Glutamatergic neuron (in vitro differentiated cells): ENCODE data around the gene NSMCE3. TPM values are rescaled to one million over a fixed set of nuclear protein-coding genes. Genes with fewer than 3 reads are reported as not detected.
A peak's percentile ranks its signal among the peaks of the same experiment; 100 is the strongest.

ENCODE experiments used
- DNase-seq: peaks from one replicate; pipeline ENCODE4 v3.0.0; 2022
- H3K27ac Mint-ChIP-seq: one replicate; pipeline ENCODE4 v1.8.0; 2020; ENCODE audit warnings: mild to moderate bottlenecking, mixed read lengths, inconsistent platforms; ENCODE audit not compliant: unreplicated experiment
- H3K27me3 Mint-ChIP-seq: one replicate; pipeline ENCODE4 v1.8.0; 2020; ENCODE audit warnings: mild to moderate bottlenecking, moderate library complexity, mixed read lengths, inconsistent platforms; ENCODE audit not compliant: unreplicated experiment
- H3K36me3 Mint-ChIP-seq: one replicate; pipeline ENCODE4 v1.8.0; 2020; ENCODE audit warnings: mild to moderate bottlenecking, mixed read lengths, inconsistent platforms; ENCODE audit not compliant: unreplicated experiment
- H3K4me1 Mint-ChIP-seq: one replicate; pipeline ENCODE4 v1.8.0; 2020; ENCODE audit warnings: mild to moderate bottlenecking, low read depth, mixed read lengths, inconsistent platforms; ENCODE audit not compliant: unreplicated experiment
- H3K4me3 Mint-ChIP-seq: one replicate; pipeline ENCODE4 v1.8.0; 2020; ENCODE audit warnings: mild to moderate bottlenecking, mixed read lengths, inconsistent platforms; ENCODE audit not compliant: unreplicated experiment
- H3K9me3 Mint-ChIP-seq: one replicate; pipeline ENCODE4 v1.8.0; 2020; ENCODE audit warnings: mild to moderate bottlenecking, moderate library complexity, mixed read lengths, inconsistent platforms; ENCODE audit not compliant: unreplicated experiment
- CTCF ChIP-seq: fragments of 200-600 bp; sonication (generic); IDR thresholded peaks from one replicate; pipeline ENCODE4 v1.5.0; 2021; ENCODE audit not compliant: partially characterized antibody, unreplicated experiment
- total RNA-seq: library from RNA; stranded (reverse); fragmentation: NEBNext Ultra II Directional; extraction: Animal tissue kit (Norgen Biotek cat#: 25700); gene quantifications from one replicate; pipeline ENCODE4 v1.2.1, GENCODE V29; 2021; ENCODE audit not compliant: unreplicated experiment

The NSMCE3 gene
- total RNA-seq, 1 donor from 2014 or later: 6.5 TPM

GRCh38 chr15:29272219-29272618 is 2.6 kb upstream of the NSMCE3 start:
- H3K9me3 Mint-ChIP-seq: peaks cover 1% of the 10 kb centered on the region
- no peaks in the 10 kb centered on the region for H3K36me3 Mint-ChIP-seq
- no peak overlapping the region for H3K4me3 Mint-ChIP-seq
- H3K27ac Mint-ChIP-seq: no peak overlapping the region
- H3K27me3 Mint-ChIP-seq: no peaks in the 10 kb centered on the region
- H3K4me1 Mint-ChIP-seq: peaks cover 9% of the 10 kb centered on the region
- no peak for TF ChIP-seq CTCF
- DNase-seq: no peak

DNA sequence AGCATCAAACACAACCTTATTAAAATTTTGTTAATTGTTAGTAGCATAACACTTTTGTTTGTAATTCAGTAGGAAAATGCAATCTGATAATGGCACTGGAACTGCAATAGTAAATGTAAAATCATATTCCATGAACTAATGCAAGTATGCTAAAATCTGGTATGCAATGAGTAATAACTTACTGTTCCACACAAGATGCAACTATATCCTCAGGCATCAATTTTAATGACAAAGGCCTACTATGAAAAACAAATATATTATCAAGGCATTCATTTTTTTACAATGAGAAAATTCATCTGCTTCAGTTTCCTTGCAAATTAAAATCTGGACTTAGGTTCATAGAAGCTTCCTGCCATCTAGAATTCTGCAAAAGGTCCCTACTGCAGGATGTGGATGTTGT is 1.4 kb upstream of the NSMCE3 start:
- no peak for DNase-seq
- H3K4me3 Mint-ChIP-seq: no peak overlapping the region
- no peaks in the 10 kb centered on the region for H3K27me3 Mint-ChIP-seq
- peaks cover 13% of the 10 kb centered on the region for H3K4me1 Mint-ChIP-seq
- no peak for TF ChIP-seq CTCF
- no peaks in the 10 kb centered on the region for H3K36me3 Mint-ChIP-seq
- H3K27ac Mint-ChIP-seq: no peak overlapping the region
- H3K9me3 Mint-ChIP-seq: peaks cover 1% of the 10 kb centered on the region

DNA sequence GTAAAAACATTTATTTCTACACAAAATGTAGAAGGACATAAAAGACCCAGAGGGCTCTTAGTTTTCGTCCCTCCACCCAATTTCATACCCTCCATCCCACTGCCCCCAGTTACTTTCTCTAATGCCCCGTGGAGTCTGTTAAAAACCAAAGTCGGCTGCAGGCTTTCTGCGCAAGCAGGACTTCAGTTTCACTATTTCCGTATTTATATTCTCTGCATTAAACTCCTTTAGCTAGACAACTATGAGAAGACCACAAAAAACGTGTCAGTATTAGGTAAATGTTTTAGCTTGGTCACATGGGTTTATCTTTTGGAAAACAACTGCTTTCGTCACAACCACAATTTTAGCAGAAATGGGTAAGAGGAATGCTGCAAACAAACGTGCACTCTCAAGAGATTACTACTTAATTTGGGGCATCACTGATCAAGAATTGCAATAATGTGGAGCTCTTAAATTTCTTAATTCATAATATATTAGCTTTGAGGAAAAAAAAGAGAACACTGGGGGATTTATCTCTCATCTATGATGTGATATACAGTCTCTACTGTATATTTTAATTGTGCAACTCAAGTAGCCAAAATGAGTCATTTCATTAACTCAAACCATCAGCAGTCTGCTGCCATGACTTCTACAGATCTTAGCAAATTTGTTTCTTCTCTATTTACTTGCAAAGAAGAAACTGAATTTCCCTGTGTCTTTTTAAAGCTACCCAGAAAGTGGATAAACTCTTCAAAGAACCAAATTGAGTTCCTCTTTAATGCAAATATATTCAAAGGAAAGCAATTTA is 740 bp upstream of the NSMCE3 start:
- Mint-ChIP-seq H3K4me3 (peak overlapping the region; percentile 99), H3K4me1 (peaks cover 13% of the 10 kb centered on the region), H3K36me3 (no peaks in the 10 kb centered on the region)

DNA sequence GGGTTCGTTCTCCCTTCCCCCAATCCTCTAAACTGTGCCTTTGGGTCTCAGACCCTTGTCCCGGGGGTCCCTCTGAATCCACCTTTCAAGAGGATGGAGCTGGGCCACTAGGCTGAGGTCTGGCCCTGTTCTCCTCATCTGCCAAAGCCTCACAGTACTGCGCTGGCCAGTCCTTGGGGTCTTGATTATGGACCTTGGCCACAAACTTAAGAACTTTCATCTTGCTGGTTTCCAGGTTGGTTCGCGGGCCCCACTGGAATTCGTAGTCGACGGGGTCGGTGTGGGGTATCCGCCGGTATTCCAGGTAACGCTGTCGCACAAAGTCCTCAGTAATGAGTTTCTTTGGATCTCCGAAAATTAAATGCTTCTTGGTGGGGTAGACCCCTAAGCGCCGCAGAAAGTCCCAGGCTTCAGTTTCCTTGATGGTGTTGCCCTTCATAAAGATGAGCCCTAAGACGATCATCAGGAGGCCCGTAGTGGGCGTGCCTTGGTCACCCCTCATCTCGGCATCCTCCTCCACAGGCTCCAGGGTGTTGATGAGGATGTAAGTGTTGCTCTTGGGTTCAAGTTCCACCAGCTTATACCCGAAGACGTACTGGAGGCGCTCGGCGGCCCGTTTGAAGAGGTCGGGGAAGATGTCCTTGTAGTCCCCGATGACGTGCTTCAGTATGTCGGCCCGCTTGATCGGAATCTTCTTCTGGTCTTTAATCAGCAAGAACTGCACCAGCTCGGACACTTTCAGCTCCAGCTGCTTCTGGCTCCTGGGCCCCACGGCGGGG is 727 bp downstream of the NSMCE3 start:
- H3K9me3 Mint-ChIP-seq: peaks cover 1% of the 10 kb centered on the region
- TF ChIP-seq CTCF: no peak
- H3K27ac Mint-ChIP-seq: peak overlapping the region; percentile 94
- H3K4me3 Mint-ChIP-seq: peak overlapping the region; percentile 99
- DNase-seq: peak; percentile 22
- no peaks in the 10 kb centered on the region for H3K27me3 Mint-ChIP-seq
- peaks cover 13% of the 10 kb centered on the region for H3K4me1 Mint-ChIP-seq
- H3K36me3 Mint-ChIP-seq: no peaks in the 10 kb centered on the region

More for the DNA sequence above, 740 bp upstream of the NSMCE3 start:
- no peak for TF ChIP-seq CTCF
- Mint-ChIP-seq H3K27ac (peak overlapping the region; percentile 96), H3K9me3 (peaks cover 1% of the 10 kb centered on the region), H3K27me3 (no peaks in the 10 kb centered on the region)
- no peak for DNase-seq
